GM20431 (cell line): ENCODE results near the gene CBLN3.
"Not testable (repeated sequence)": the region's sequence is repeated elsewhere in the genome, so short reads cannot be mapped to it uniquely, and the experiment has no call there.

Experiments used
- in situ Hi-C: fragments of 300-500 bp; cut with MseI, MboI; formaldehyde crosslinking; loops from one replicate; pipeline ENCODE4 v1.15.0; 2020; ENCODE audit warnings: low sequenced_read_pairs; ENCODE audit not compliant: unreplicated experiment

The CBLN3 gene

GRCh38 chr14:24429395-24430142, at the start of gene CBLN3, which contains the start of gene KHNYN:
Gene CBLN3, minus strand, starts transcription at chr14:24429668. Its CDS starts 614 bp downstream, at chr14:24429054.
Gene KHNYN, plus strand, starts transcription at chr14:24429954. Its CDS starts 777 bp downstream, at chr14:24430731.
- in situ Hi-C loops = loop anchor here (10.0 kb wide), 1 partner anchor 95 kb away; the partner anchor contains the start of genes ADCY4 and RIPK3

GRCh38 chr14:24475261-24475660, 45.8 kb upstream of the CBLN3 start:
- in situ Hi-C loops = no loop called here

- in situ Hi-C loops = no loop called here
Measured at GRCh38 chr14:24473211-24473610, 43.7 kb upstream of the CBLN3 start.

- in situ Hi-C loops = not testable (repeated sequence)
Measured at GRCh38 chr14:24470450-24470849, 41.0 kb upstream of the CBLN3 start.

GRCh38 chr14:24465805-24466204, 36.3 kb upstream of the CBLN3 start:
- in situ Hi-C loops = no loop called here

- in situ Hi-C loops = no loop called here
Measured at GRCh38 chr14:24465368-24465767, 35.9 kb upstream of the CBLN3 start.

- in situ Hi-C loops = no loop called here
Measured at GRCh38 chr14:24463884-24464785, 34.7 kb upstream of the CBLN3 start.

- in situ Hi-C loops = no loop called here
Measured at GRCh38 chr14:24463017-24463883, 33.8 kb upstream of the CBLN3 start.

- in situ Hi-C loops = no loop called here
Measured at GRCh38 chr14:24461336-24461735, 31.9 kb upstream of the CBLN3 start.

GRCh38 chr14:24459331-24459730, 29.9 kb upstream of the CBLN3 start:
- in situ Hi-C loops = no loop called here

GRCh38 chr14:24458736-24459135, 29.3 kb upstream of the CBLN3 start:
- in situ Hi-C loops = no loop called here

GRCh38 chr14:24456980-24457379, 27.5 kb upstream of the CBLN3 start:
- in situ Hi-C loops = no loop called here

GRCh38 chr14:24450828-24451227, 21.4 kb upstream of the CBLN3 start:
- in situ Hi-C loops = not testable (repeated sequence)

- in situ Hi-C loops = no loop called here
Measured at GRCh38 chr14:24443053-24443665, 13.7 kb upstream of the CBLN3 start.

GRCh38 chr14:24442240-24443052, 13.0 kb upstream of the CBLN3 start, which contains the start of gene SDR39U1:
Gene SDR39U1, minus strand, starts transcription at chr14:24442776. Its CDS starts 7 bp downstream, at chr14:24442769.
- in situ Hi-C loops = no loop called here

- in situ Hi-C loops = no loop called here
Measured at GRCh38 chr14:24441904-24442239, 12.4 kb upstream of the CBLN3 start.

GRCh38 chr14:24441485-24441884, 12.0 kb upstream of the CBLN3 start:
- in situ Hi-C loops = no loop called here

GRCh38 chr14:24440606-24441399, 11.3 kb upstream of the CBLN3 start:
- in situ Hi-C loops = no loop called here
